ENCODE measurements around the gene CACNA1I.
A peak's percentile ranks its signal among the peaks of the same experiment; 100 is the strongest.

CACNA1I gene

DNA sequence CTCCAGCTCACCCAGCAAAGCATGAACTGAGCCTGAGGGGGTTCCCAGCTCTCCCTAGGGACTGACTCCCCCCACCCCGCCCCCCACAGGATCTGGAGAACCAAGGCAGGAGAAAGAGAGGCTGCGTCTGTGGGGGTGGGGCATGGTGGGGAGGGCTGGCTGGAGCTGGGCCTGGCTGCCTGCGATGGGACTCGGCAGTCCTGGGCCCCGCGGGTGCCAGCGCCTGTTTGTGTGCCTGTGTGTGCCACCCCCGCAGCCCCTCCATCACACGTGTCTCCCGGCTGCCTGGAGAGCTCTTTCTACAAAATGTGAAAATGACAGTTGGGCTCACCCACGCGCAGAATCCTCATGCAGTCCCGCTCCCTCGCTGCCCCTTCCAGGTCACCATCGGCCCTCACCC is 46.8 kb downstream of the CACNA1I start:
- H3K4me3 ChIP-seq (ENCODE audit: low read length) = no peak overlapping the region
- DNase-seq (ENCODE audit: low read depth) = no peak
- TF ChIP-seq, protein P1, sequence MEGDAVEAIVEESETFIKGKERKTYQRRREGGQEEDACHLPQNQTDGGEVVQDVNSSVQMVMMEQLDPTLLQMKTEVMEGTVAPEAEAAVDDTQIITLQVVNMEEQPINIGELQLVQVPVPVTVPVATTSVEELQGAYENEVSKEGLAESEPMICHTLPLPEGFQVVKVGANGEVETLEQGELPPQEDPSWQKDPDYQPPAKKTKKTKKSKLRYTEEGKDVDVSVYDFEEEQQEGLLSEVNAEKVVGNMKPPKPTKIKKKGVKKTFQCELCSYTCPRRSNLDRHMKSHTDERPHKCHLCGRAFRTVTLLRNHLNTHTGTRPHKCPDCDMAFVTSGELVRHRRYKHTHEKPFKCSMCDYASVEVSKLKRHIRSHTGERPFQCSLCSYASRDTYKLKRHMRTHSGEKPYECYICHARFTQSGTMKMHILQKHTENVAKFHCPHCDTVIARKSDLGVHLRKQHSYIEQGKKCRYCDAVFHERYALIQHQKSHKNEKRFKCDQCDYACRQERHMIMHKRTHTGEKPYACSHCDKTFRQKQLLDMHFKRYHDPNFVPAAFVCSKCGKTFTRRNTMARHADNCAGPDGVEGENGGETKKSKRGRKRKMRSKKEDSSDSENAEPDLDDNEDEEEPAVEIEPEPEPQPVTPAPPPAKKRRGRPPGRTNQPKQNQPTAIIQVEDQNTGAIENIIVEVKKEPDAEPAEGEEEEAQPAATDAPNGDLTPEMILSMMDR (IDR thresholded peaks at IDR 0.05; ENCODE audit: insufficient read depth, low read depth, low read length, missing control alignments) = no peak

DNA sequence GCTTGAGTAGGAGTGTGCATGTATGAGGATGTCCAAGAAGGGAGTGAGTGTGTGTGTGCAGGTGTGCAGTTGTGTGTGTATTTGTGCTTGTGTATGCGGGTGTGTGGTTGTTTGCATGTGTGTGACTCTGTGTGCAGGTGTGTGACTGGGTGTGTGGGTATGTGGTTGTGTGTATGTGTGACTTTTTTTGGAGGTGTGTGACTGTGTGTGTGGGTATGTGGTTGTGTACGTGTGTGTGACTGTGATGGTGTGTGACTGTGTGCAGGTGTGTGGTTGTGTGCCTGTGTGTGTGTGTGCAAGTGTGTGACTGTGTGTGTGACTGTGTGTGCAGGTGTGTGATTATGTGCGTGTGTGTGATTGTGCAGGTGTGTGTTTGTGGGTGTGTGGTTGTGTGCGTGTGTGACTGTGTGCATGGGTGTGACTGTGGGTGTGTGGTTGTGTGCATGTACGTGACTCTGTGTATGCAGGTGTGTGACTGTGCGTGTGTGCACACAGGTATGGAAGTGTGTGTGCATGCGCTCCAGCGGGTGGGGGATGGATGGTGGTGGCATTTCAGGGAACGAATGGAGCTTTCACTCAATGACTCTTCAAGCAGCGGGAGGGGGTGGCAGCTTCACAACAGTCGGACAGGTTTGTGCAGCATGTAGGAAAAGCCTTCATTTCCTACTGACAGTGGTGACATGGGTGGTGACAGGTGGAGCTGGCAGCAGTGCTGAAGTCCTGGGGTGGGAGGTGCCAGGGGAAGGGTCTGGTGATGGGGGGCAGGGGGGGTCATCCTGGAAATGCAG is 47.6 kb downstream of the CACNA1I start:
- no peak for DNase-seq (ENCODE audit: low read depth)
- no peak overlapping the region for H3K4me3 ChIP-seq (ENCODE audit: low read length)
- TF ChIP-seq, protein P1 (IDR thresholded peaks at IDR 0.05; ENCODE audit: insufficient read depth, low read depth, low read length, missing control alignments) = no peak

DNA sequence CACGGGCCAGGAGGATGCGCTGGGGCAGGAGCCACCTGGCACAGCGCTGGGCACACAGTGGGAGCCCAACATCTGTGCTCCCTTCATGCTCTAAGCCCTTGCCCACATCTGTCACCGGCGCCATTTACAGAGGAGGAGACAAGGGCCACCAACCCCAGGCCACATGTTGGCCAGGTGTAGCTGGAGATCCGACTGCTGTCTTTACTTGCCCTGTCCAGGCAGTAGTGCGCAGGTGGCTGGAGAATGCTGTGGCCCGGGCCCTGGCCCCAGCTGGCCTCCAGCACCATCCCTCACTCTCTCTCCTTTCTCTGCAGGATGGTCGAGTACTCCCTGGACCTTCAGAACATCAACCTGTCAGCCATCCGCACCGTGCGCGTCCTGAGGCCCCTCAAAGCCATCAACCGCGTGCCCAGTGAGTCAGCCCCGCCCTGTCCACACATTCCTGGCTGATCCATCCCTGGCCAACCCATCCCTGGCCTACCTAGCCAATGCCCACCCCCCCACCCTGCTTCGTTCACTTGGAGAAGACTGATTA is 48.5 kb downstream of the CACNA1I start:
- DNase-seq (ENCODE audit: low read depth) = no peak
- TF ChIP-seq, protein P1 (IDR thresholded peaks at IDR 0.05; ENCODE audit: insufficient read depth, low read depth, low read length, missing control alignments) = no peak
- H3K4me3 ChIP-seq (ENCODE audit: low read length) = no peak overlapping the region

DNA sequence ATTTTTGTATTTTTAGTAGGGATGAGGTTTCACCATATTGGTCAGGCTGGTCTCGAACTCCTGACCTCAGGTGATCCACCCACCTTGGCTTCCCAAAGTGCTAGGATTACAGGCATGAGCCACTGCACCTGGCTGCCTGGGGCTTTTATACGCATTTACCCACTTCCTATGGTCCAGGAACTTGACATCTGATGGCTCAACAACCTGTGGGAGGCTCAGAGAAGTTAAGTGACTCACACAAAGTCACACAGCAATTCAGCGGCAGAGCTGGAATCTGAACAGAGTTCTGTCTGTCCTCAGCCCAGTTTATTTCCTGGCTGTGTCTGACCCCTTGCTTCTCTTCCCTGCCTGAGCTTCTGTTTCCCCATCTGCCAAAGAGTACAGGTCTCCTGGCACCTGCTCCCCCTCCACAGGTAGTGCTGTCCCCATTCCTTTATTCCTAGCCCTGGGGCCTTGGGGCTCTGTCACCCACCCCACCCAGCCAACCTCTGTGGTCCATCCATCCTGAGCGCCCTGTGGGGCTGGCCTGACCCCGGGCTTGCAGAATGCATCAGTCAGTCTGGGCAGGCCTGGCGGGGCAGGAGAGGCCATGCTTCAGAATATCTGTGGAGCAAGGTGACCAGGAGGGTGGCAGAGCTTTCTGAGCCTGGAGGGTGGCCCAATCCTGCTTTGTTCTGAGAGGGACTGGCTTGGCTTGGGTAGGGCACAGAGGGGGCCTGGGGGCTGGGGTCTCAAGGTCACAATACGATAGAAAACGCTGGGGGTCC is 50.6 kb downstream of the CACNA1I start:
- TF ChIP-seq, protein P1 (IDR thresholded peaks at IDR 0.05; ENCODE audit: insufficient read depth, low read depth, low read length, missing control alignments) = no peak
- no peak for DNase-seq (ENCODE audit: low read depth)
- H3K4me3 ChIP-seq (ENCODE audit: low read length) = no peak overlapping the region

DNA sequence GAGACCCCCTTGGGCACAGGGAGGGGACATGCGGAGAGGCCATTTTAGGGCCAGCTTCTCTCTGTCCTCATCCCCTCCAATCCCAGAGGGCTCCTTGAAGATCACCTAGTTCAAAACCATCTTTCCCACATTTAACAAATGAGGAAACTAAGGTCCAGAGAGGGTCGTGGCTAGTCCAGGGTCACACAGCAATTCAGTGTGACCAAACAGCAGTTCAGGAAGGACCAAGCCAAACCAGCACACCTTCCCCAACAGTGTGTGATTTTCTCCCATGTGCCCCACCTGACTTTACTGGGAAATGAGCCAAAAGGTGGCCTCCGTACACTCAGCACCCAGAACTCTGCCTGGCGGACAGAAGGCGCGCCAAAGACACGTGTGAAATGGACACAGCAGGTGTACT is 51.3 kb downstream of the CACNA1I start:
- DNase-seq (ENCODE audit: low read depth) = no peak
- no peak overlapping the region for H3K4me3 ChIP-seq (ENCODE audit: low read length)
- TF ChIP-seq, protein P1 (IDR thresholded peaks at IDR 0.05; ENCODE audit: insufficient read depth, low read depth, low read length, missing control alignments) = no peak

DNA sequence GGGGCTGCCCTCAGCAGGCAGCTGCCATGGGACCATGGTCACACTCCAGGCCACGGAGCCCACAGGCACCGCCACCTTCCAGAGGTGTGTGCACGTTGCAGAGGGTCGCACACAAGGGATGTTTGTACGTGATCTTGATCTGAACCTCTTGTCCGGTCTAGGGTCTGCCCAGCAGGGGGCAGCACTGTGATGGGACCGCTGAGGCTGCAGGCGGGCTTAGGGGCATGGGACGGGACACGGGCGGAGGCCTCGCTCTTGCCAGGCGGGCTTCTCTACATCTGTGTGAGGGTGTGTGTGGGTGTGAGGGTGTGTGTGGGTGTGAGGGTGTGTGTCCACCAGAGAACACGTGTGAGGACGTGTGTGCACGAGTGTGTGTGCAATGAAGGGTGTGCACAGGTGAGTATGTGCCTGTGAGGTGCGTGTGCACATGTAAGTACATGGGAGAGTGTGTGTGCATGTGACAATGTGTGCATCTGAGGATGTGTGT is 52.4 kb downstream of the CACNA1I start:
- no peak overlapping the region for H3K4me3 ChIP-seq (ENCODE audit: low read length)
- TF ChIP-seq, protein P1 (IDR thresholded peaks at IDR 0.05; ENCODE audit: insufficient read depth, low read depth, low read length, missing control alignments) = peak; percentile 54
- peak; percentile 45 for DNase-seq (ENCODE audit: low read depth)

All from epithelial cell of esophagus (primary cell).